GM19397 (cell line): ENCODE data around the gene GRK4.

ENCODE experiments used
- ATAC-seq: cut with Tn5 transposase; IDR thresholded peaks from one replicate; pipeline ENCODE4 v1.9.1; 2021; ENCODE audit warnings: mild to moderate bottlenecking, moderate library complexity; ENCODE audit not compliant: unreplicated experiment

The GRK4 gene

DNA sequence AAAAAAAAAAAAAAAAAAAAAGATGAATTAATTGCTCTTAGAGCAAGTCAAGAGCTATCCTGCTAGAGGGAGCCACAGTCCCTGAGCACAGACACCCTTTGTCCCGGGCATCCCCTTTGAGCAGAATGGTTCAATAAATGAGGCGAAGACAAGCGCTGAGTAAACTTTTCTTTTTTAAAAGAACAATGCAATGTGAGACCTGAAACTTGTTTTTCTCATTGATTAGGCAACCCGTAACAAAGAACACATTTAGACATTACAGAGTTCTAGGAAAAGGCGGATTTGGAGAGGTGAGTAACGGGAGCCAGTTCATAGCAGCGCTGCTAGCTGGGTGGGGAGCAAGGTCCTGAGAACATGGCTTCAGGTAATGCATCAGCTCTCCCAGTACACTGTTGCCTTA lies 46.1 kb downstream of the GRK4 start:
- no peak for ATAC-seq

DNA sequence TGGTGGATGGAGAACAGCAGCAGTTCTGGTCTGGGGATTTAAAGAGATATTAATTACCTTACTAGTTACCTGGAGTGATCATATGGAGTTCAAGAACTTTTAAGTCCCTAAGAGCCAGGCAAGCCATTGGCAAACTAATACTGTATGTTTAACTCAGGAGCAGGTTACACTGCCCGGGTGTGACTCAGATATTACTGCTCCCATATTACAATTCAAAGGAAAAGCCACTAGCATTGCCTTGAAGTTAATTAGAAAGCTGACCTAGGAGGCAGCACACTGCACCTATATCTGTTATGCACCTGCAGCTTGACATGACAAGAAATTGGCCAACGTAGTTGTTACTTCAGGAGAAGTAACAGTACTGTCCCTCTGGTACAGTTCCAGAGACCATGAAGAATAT lies 47.2 kb downstream of the GRK4 start:
- ATAC-seq: no peak

DNA sequence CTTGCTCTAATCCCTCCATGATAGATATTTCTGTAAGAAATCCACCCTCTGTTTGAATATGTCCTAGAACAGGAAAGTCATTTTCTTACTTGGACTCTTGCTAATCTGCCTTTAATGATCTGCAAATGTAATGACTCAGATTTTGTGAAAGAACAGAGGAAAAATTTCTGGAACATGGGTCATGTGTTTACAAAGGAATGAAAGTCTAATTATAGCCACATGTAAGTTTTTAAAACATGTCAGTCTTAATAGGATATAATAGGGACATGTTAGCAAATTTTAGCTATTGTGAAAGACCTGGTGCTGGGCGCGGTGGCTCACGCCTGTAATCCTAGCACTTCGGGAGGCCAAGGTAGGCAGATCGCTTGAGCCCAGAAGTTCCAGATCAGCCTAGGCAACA lies 47.6 kb downstream of the GRK4 start:
- ATAC-seq: no peak

DNA sequence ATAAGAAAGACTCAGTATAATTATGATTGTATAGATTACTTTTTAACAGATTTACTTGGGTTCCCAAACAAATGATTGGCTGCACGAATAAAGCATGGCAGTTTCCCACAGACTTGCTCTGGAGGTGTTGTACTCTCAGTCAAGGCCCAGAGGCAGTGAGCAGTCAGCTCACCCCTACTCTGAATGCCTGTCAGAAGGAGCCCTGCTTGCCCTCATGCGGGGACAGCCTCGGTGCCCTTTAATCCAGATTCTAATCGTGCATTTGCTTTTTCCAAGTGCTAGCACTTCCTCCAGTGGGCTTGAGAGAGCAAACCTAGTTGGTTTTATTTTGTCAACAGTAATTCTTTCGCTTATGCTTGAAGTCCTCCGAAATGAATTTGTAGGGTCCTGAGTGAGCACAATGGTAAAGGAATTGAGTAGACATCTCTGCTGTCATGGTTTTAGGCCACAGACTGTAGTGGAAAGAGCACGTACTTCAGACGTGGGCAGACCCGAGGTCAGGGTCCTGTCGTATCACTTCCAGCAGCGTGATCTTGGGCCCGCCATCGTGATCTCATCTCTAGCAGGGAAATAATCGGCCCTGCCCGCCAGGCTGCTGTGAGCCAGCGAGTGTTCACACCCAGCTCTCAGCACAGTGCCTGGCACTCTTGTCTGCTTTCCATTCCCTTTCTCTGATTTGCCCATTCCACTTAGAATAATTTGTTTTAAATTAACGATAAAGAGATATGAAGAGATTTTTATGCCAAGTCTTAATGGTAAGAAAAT lies 48.3 kb downstream of the GRK4 start:
- no peak for ATAC-seq

DNA sequence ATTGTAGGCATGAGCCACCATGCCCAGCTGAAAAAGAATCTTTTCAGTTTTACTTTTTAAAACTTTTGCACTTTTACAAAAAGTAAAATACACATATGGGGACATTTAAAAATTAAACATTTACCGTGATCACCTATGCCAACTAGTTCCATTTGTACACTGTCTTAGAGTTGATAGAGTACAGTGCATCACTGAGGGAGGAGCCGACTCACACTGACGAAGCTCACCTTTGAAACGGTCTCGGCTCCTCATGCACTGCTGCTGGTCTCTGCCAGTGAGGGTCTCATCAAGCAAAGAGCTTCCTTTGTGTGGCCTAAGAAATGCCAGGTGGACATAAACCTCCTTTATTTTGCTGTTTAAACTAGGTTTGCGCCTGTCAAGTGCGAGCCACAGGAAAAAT lies 50.0 kb downstream of the GRK4 start:
- no peak for ATAC-seq

DNA sequence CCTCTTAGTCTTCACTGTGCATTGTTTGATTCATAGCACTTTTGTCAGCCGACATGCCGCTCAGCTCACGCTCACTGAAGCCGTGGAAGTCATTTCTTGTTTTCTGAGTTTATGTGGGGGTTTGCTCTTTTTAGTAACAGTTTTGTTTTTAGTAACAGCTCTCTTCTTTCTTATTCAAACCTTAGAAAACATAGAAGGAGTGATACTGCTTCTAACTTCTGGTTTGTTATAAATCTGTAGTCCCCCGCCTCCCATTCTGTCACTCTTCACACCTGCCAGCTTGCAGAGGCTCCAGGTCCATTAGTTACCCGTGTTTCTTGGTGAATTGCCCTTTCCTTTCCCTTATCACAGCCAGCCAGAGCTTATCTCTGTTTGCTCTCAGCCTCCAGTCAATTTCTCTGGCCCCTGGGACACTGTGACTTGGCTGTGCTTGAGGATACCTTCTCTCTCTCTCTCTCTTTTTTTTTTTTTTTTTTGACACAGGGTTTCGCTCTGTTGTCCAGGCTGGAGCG lies 50.5 kb downstream of the GRK4 start:
- ATAC-seq: peak; percentile 42

DNA sequence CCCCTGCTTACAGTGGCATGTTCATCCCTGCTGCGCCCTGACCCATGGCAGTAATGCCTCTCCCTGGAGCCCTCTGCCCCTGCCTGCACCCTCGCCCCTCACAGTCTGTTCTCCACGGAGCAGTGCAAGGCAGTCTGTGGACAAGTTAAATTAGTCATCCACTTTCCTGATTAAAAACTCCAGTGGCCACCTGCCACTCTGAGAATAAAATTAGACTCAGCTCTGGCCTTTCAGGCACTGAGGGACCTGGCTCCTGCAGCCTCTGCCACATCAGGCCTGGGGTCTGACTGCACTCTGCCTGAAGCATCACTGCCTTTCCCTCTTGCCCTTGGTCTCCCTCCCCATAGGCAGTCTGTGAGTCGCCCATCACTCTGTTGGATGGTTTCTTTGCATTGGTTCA lies 53.6 kb downstream of the GRK4 start:
- ATAC-seq: no peak

DNA sequence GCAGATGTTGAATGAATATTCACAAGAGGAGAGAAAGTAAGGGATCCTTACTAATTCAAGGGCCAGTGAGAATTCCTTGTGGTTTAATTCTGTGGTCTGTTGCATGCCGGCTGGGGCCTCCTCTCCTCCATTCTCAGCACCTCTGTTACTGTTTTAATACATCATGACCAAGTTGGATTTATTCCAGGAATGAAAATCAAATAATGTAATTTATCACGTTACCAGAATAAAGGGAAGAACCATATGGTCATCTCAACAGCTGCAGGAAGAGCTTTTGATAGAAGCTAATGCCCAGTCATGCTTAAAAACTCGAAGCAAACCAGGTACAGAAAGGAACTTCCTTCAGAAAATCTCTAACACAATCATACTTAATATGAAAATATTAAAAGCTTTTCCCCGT lies 54.1 kb downstream of the GRK4 start:
- no peak for ATAC-seq

DNA sequence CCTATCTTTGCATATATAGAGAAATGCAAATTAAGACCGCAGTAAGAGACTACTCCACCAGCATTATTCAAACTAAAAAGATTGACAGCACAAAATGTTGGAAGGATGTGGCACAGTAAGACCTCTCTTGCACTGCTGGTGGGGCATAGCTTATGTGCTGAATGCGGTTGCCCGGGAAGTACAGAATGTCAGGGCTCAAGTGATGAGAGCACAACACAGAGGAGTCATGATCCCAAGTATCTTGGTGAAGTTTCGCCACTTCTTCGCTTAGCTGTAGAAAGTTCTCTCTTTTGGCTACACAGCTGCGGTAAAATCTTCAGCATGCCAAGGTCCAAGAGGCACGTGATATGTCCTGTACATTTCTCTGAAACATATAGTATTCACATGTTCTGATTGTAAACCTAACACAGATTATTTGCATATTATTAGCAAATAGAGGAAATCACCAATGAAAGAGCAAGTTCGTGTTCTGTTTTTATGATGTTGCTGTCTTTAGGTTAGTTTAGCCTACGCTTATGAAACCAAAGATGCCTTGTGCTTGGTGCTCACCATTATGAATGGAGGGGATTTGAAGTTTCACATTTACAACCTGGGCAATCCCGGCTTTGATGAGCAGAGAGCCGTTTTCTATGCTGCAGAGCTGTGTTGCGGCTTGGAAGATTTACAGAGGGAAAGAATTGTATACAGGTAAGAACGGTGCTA lies 55.9 kb downstream of the GRK4 start:
- no peak for ATAC-seq

DNA sequence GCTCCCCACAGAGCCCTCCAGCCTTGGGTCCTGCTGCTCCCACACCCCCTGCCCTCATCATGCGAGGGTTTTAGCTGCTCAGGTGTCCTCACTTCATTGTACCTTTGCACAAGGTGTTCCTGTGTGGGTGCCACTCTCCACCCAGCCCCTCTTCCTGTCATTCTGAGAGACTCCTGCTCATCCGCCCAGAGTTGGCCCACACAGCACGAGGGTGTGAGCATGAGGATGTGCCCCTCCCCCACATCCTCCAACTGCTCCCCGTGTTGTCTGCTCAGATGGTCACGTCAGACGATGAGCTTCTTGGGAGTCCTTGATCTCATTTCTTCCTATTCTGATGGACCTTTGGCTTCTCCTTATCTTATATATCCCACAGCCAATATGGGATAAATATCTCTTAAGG lies 57.8 kb downstream of the GRK4 start:
- ATAC-seq: no peak

DNA sequence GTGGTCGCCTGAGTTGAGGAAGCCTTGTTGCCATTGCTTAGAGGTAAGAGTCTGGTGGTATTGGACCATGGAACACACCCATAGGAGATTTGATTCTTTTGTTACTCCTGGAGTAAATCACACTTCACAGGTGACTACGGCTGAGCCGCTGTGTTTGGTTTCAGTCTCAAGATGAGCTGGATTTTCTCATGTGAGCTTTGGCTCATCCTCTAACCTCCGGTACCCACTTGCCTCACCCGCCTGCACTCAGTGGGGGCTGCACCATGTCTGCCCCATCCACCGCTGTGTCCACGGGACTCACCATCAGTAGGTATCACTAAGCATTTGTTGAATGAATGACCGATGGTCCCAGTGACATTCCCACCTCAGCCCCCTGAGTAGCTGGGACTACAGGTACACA lies 58.3 kb downstream of the GRK4 start:
- no peak for ATAC-seq

DNA sequence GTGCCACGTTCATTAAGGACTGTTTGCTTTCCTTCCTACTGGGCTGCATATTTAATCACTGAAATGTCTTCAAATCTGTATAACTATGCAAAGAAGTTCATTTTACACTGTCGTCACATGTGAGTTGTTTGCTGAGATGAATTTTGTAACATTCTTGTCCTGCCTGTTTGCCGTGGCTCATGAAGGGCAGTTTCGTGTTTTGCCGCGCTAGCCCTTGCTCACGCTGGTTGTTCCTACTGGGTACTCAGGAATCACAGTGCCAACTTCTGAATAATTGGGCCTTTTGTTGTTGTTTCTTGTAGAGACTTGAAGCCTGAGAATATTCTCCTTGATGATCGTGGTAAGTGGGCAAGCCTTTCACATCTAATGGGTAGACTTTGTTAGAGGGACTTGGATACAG lies 58.7 kb downstream of the GRK4 start:
- no peak for ATAC-seq

DNA sequence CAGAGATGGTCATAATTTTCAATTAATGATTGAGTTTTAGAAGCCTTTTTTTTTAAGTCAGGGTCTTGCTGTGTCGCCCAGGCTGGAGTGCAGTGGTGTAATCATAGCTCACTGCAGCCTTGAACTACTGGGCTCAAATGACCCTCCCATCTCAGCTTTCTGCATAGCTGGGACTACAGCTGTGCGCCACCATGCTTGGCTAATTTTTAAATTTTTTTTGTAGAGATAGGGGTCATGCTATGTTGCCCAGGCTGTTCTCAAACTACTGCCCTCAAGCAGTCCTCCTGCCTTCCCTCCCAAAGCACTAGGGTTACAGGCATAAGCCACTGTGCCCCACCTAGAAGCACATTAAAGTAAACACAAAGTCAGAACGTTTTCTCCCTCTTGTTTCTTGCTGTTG lies 59.3 kb downstream of the GRK4 start:
- no peak for ATAC-seq

DNA sequence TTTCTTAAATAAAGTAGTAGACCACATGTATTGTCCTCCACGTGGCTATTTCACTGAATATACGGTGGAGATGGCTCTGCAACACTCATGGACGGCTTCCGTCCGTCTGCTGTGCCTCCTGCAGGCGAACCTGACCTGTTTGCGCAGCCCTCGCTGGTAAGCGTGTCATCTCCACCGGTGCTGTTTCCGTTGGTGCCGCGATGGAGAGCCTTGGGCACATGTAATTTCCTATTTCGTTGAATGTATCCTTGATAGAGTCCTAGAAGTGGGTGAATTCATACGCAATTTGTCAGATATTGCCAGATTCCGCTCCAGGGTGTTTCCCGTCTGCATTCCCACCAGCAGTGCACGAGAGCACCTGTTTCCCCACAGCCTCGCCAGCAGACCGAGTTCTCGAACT lies 62.5 kb downstream of the GRK4 start:
- ATAC-seq: no peak

DNA sequence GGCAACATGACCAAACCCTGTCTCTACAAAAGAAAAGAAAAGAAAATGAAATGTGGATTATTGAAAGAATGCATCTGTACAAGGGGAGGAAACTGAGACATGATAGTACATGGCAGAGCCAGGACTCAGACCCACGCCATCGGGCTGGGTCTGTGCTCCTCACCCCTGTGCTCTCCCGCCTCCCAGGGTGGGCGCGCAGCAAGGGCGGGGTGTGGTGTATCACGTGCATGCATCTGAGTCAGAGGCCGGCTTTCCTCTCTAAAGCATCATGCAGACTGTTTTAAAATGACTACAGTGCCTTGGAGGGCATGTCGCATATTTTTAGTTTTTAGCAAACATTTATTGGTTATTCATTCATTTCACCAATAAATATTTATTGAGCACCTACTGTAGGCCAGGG lies 63.2 kb downstream of the GRK4 start:
- no peak for ATAC-seq

DNA sequence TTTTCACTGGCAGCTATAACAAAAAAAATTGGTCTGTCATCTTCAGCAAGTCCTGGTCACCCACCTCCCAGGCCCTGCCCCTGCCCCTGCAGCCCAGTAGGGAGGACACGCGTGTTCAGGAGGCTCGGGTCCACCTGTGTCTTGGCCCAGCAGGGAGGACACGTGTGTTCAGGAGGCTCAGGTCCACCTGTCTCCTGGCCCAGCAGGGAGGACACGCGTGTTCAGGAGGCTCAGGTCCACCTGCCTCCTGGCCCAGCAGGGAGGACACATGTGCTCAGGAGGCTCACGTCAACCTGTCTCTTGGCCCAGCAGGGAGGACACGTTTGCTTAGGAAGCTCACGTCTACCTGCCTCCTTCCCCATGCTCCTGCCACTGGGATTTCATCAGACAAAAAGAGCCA lies 66.1 kb downstream of the GRK4 start:
- no peak for ATAC-seq

DNA sequence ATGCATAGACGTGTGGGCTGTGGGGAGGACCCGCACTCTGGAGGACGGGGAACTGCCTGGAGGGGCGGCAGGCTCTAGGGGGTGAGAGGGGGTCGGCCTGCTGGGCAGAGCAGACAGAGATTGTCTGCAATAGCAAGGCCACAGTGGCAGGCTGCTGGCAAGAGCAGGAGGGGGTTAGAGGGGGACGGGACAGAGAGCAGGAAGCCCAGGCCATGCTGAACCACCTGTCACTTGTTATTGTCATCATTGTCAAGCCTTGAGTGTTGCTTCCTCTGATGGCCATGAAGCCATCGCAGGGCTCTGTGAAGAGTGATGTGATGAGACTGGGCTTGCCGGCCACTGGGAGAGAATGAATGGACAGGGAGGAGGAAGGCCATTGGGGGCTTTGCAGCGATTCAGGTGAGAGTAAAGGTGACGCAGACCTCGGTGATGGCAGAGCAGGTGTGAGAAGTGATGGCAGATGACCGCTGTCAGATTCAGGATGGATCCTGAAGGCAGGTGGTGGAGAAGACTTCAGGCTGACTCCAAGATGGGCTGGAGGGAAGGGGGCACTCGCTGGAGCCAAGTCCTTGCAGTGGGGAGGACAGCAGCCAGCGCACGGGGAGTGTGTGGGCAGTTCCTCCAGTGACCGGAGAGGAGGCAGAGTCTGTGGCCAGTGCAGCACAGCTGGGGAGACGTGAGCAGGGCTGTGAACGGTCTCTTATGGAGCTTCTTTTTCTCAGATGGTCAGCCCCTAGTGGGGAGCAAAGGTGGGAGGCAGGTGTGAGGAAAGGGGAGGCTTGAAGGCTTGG lies 67.4 kb downstream of the GRK4 start:
- no peak for ATAC-seq

DNA sequence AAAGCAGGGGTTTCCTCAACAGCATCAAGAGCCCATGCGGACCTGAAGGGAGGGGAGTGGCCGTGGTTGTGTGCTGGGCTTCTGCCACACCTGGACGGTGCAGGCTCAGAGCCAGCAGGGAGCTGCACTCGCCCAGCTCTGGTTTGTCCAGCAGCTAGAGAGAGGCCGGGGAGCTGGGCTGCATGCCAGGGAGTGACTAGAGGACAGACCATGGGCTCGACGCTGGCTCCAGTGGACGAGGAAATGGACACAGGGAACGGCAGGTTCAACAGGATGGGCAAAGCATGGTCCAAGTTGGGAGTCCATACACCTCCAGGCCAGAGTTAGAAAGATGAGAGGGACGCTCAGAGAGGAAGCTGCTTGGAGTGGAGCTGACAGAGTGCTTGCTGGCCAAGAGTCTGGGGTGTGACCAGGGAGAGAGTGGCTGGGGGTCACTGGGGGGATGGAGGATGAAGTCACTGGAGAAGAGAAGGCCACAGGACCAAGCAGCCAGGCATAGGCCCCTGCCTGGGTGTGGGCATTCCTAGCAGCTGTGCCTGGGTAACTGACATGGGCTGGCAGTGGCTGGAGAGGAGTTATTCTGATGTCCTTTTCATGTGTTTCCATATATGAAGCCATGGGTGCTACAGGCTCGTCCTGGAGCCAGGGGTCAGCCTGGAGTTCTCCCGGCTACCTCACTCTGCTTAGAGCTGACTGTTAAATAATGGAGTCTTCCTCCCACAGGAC lies 68.1 kb downstream of the GRK4 start:
- ATAC-seq: no peak

DNA sequence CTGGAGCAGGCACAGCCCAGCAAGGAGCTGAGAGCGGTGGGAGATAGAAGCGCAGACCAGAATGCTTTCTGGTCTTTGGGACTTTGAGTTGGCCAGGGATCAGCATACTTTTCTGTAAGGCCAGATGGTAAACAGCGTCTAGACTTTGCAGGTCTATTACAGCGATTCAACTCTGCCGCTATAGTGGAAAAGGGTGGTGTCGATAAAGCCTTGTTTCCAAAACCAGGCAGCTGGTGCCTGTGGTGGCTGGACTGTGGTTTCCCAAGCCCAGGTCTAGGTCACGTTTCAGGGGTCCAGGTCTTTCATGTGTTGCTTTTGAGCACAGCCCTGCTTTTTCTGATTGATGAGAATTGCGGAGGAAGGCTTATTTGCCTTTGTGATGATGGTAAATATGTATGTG lies 70.9 kb downstream of the GRK4 start:
- ATAC-seq: no peak

DNA sequence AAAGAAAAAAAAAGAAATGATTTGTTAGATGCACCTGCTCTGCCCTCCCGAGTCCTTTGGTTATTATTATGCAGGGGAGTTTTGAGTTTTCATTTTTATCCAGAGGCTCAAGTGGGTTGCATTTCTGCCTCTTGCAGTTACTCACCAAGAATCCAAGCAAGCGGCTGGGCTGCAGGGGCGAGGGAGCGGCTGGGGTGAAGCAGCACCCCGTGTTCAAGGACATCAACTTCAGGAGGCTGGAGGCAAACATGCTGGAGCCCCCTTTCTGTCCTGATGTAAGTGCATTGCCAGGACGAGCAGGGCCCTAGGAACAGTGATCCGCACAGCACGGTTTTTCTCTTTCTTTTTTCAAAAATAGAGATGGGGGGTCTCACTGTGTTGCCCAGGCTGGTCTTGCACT lies 71.9 kb downstream of the GRK4 start:
- ATAC-seq: no peak

DNA sequence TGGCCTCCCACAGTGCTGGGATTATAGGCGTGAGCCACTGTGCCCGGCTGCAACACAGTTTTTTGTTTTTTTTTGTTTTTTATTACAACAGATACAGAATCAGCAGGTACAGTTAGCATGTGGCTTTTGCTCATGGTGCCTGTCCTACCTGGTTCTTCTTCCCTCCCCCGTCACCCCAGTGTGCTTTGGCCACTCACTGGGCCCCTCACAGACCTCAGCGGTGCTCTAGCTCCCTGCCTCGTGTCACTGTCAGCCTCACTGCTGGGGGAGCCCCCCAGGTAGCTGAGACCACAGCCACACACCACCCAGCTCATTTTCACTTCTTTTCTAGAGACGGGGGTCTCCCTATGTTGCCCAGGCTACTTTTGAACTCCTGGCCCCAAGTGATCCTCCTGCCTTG lies 72.3 kb downstream of the GRK4 start:
- ATAC-seq: no peak
